Rectal smooth muscle tissue (tissue), 1 donor: ENCODE data around the gene PSMG3.
A peak's percentile ranks its signal among the peaks of the same experiment; 100 is the strongest.

Experiments
- H3K27ac ChIP-seq: one replicate; pipeline ENCODE4 v1.7.0; 2013; ENCODE audit warnings: low read depth, low read length, inconsistent platforms
- H3K27me3 ChIP-seq: one replicate; pipeline ENCODE4 v1.7.0; 2013; ENCODE audit warnings: low read length; ENCODE audit not compliant: control insufficient read depth, insufficient read depth
- H3K36me3 ChIP-seq: one replicate; pipeline ENCODE4 v1.7.0; 2013; ENCODE audit warnings: low read length; ENCODE audit not compliant: control insufficient read depth, insufficient read depth
- H3K4me1 ChIP-seq: one replicate; pipeline ENCODE4 v1.7.0; 2013; ENCODE audit warnings: low read length; ENCODE audit not compliant: control insufficient read depth, insufficient read depth
- H3K4me3 ChIP-seq: one replicate; pipeline ENCODE4 v1.7.0; 2013; ENCODE audit warnings: low read length
- H3K9ac ChIP-seq: one replicate; pipeline ENCODE4 v1.7.0; 2013; ENCODE audit warnings: low read length

The PSMG3 gene

DNA sequence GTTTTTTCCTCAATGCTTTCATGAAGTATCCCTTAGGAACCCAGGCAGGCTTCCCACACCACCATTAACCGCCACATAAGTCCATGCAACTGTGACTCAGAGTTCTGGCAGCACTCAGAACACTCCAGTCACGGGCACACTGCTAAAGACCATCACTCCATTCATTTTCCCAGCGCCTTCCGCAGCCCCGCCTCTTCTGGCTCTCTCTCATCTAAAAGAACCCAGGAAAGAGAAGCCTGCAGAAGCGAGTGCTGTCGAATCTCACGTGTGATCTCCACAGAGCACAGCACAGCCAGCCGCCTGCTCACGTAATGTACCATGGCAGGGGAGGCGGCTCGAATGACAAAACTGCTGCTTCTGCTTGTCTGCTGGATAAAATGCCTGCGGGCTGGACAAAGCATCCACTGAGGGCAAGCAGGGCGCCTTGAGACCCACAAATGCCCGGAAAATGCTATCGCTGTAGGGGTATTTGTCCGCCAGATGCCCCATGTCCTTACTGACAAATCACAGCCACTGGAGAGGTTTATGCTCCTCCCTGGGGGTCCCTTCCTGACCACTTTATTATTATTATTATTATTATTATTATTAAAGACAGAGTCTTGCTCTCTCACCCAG is 1.8 kb downstream of the PSMG3 start:
- Histone ChIP-seq H3K9ac (peak overlapping the region; percentile 30), H3K4me3 (peak overlapping the region; percentile 21), H3K27me3 (no peaks in the 10 kb centered on the region), H3K4me1 (no peaks in the 10 kb centered on the region), H3K36me3 (no peaks in the 10 kb centered on the region), H3K27ac (no peak overlapping the region)

- no peak overlapping the region for H3K27ac ChIP-seq
- H3K4me1 ChIP-seq = no peaks in the 10 kb centered on the region
- no peaks in the 10 kb centered on the region for H3K27me3 ChIP-seq
- H3K9ac ChIP-seq = no peak overlapping the region
- peak overlapping the region; percentile 35 for H3K4me3 ChIP-seq
- no peaks in the 10 kb centered on the region for H3K36me3 ChIP-seq
Observed at GRCh38 chr7:1567049-1567771, 2.6 kb downstream of the PSMG3 start.

DNA sequence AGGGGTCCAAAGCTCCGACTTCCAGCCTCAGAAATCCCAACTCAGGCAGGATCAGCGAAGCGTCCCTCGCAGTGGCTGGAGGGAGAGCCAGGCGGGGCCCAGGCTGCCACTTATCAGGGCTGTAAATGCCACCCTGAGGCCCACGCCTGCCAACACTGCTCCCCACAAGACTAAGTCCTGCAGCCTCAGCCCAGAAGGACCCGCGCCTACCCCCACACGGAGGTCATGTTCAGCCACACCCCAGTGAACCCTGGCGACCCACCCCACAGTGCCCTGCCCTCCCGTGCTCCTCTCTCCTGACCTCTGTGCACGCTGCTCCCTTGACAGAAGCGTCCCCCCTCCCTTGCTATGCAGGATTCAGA is 3.2 kb downstream of the PSMG3 start:
- H3K36me3 ChIP-seq = no peaks in the 10 kb centered on the region
- no peak overlapping the region for H3K27ac ChIP-seq
- peak overlapping the region; percentile 35 for H3K4me3 ChIP-seq
- H3K27me3 ChIP-seq = peaks cover 2% of the 10 kb centered on the region
- H3K4me1 ChIP-seq = no peaks in the 10 kb centered on the region
- H3K9ac ChIP-seq = no peak overlapping the region

DNA sequence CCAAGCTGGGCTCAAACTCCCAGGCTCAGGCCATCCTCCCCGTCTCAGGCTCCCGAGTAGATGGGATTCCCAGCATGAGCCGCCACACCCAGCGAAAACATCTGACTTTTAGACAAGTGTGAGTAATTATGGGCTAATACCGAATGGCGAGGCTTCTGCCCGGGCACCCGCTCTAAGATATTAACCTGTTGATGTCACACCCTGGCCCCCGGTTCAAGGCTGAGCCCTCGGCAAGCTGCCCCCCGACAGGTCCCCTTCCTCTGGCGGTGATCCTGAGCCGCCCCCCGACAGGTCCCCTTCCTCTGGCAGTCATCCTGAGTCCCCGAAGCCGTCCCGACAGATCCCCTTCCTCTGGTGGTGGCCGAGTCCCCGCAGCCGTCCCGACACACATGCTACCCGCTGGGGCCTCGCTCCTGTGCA is 5.2 kb downstream of the PSMG3 start:
- H3K4me3 ChIP-seq = no peak overlapping the region
- H3K36me3 ChIP-seq = no peaks in the 10 kb centered on the region
- H3K27me3 ChIP-seq = peaks cover 2% of the 10 kb centered on the region
- H3K9ac ChIP-seq = no peak overlapping the region
- no peak overlapping the region for H3K27ac ChIP-seq
- no peaks in the 10 kb centered on the region for H3K4me1 ChIP-seq

DNA sequence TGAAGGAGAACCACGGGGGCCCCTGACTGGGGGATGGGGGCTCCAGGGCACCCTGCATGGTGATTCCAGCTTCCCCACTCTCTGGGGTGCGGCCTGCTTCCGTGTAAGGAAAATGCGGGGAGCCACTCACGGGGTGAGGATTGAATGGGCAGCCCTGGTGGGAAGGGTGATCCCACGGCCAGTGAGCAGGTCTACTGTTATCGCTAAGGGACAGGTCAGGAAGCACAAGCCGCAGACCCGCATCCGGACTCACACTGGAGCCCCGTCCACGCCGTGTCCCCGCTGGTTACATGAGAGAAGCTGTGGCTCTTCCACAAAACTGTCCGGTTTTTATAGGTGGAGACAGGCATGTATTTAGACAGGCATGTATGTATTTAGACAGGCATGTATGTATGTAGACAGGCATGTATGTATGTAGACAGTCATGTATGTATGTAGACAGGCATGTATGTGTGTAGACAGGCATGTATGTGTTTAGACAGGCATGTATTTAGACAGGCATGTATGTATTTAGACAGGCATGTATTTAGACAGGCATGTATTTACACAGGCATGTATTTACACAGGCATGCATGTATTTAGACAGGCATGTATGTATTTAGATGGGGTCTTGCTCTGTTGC is 5.7 kb downstream of the PSMG3 start:
- no peaks in the 10 kb centered on the region for H3K36me3 ChIP-seq
- H3K27me3 ChIP-seq = peaks cover 2% of the 10 kb centered on the region
- H3K4me1 ChIP-seq = no peaks in the 10 kb centered on the region
- no peak overlapping the region for H3K4me3 ChIP-seq
- no peak overlapping the region for H3K9ac ChIP-seq
- H3K27ac ChIP-seq = no peak overlapping the region

DNA sequence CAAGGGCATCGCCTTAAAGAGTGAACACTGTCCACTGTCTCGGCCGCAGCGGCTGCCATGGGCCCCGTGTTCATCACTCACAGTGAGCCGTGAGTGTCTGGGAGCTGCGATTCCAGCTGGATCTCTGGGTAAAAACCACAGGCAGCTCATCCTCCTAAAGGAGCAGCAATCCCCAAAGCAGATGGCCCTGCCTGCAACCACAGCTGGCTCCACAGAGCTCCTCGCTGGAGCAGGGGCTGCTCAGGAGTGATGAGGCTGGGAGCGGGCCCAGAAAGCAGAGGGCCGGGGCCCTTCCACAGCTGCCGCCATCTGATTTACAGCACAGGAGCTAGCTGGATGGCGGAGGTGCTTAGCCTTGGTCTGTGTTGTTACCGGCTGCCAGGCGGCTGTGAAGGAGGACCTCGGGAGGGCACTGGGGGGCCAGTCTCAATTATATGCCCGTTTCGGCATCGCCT is 7.2 kb downstream of the PSMG3 start:
- Histone ChIP-seq H3K36me3 (no peaks in the 10 kb centered on the region), H3K27ac (no peak overlapping the region), H3K27me3 (peaks cover 2% of the 10 kb centered on the region), H3K4me3 (no peak overlapping the region), H3K4me1 (no peaks in the 10 kb centered on the region), H3K9ac (no peak overlapping the region)

- H3K9ac ChIP-seq = no peak overlapping the region
- H3K27me3 ChIP-seq = peaks cover 2% of the 10 kb centered on the region
- H3K4me3 ChIP-seq = no peak overlapping the region
- H3K27ac ChIP-seq = no peak overlapping the region
- no peaks in the 10 kb centered on the region for H3K36me3 ChIP-seq
- H3K4me1 ChIP-seq = no peaks in the 10 kb centered on the region
Observed at GRCh38 chr7:1562116-1562515, 7.7 kb downstream of the PSMG3 start.

- Histone ChIP-seq H3K27me3 (peaks cover 2% of the 10 kb centered on the region), H3K4me1 (no peaks in the 10 kb centered on the region), H3K9ac (no peak overlapping the region), H3K27ac (no peak overlapping the region), H3K36me3 (no peaks in the 10 kb centered on the region), H3K4me3 (no peak overlapping the region)
Observed at GRCh38 chr7:1561036-1561940, 8.5 kb downstream of the PSMG3 start.

GRCh38 chr7:1560620-1561031 is 9.2 kb downstream of the PSMG3 start:
- Histone ChIP-seq H3K4me3 (no peak overlapping the region), H3K4me1 (no peaks in the 10 kb centered on the region), H3K36me3 (no peaks in the 10 kb centered on the region), H3K27me3 (peaks cover 4% of the 10 kb centered on the region), H3K9ac (no peak overlapping the region), H3K27ac (no peak overlapping the region)

- no peak overlapping the region for H3K27ac ChIP-seq
- peaks cover 4% of the 10 kb centered on the region for H3K27me3 ChIP-seq
- no peak overlapping the region for H3K9ac ChIP-seq
- H3K36me3 ChIP-seq = no peaks in the 10 kb centered on the region
- H3K4me1 ChIP-seq = no peaks in the 10 kb centered on the region
- no peak overlapping the region for H3K4me3 ChIP-seq
Observed at GRCh38 chr7:1559626-1560590, 9.9 kb downstream of the PSMG3 start.

GRCh38 chr7:1558841-1559625 is 10.8 kb downstream of the PSMG3 start:
- H3K27ac ChIP-seq = no peak overlapping the region
- no peaks in the 10 kb centered on the region for H3K4me1 ChIP-seq
- H3K9ac ChIP-seq = no peak overlapping the region
- H3K36me3 ChIP-seq = no peaks in the 10 kb centered on the region
- H3K27me3 ChIP-seq = peaks cover 4% of the 10 kb centered on the region
- no peak overlapping the region for H3K4me3 ChIP-seq
